Measurements from ENCODE around the gene INSYN2B. TPM values are rescaled to one million over a fixed set of nuclear protein-coding genes. Genes with fewer than 3 reads are reported as not detected.

The INSYN2B gene
- total and polyA plus RNA-seq, 2 experiments from 2014 or later = 10.1 to 43.2 TPM

DNA sequence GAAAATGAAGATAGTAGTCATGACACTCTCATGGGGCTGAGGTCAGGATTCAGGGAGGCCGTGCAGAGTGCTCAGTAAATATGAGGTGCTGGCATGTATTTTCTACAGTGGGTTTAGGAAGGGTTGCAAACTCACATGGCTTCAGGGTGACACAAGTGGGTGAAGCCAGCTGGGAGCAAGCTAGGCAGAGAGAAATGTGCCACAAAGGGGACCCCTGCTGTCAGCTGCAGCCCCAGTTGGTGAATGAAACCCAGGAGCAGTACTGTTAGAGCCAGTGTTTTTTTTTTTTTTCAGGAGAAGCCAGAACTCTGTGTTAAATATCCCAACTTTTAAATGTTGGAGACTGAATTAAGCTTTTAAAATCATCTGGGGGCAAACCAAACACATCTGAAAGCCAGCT lies 75.3 kb downstream of the INSYN2B start:
- Histone ChIP-seq H3K9me2 (ENCODE audit: insufficient read depth) (no peaks in the 10 kb centered on the region), H3K9ac (no peak overlapping the region), H4K20me1 (ENCODE audit: insufficient read depth) (no peaks in the 10 kb centered on the region), H3K4me3 (no peak overlapping the region), H3K9me3 (ENCODE audit: low read depth) (no peaks in the 10 kb centered on the region), H3K4me2 (ENCODE audit: unreplicated experiment) (no peak overlapping the region), H3K27ac (no peak overlapping the region), H3K36me3 (ENCODE audit: low read depth) (no peaks in the 10 kb centered on the region), H3K79me2 (ENCODE audit: insufficient read depth) (peaks cover 89% of the 10 kb centered on the region), H3K4me1 (ENCODE audit: insufficient read depth) (peaks cover 9% of the 10 kb centered on the region), H2AFZ (no peak overlapping the region), H3F3A (ENCODE audit: insufficient read depth) (peaks cover 35% of the 10 kb centered on the region), H3K27me3 (replicated peaks; ENCODE audit: insufficient read depth) (no peaks in the 10 kb centered on the region)
- in situ Hi-C loops (cut with MboI) = no loop called here
- no peak for TF ChIP-seq EZH2phosphoT487 (IDR thresholded peaks at IDR 0.05; ENCODE audit: insufficient read depth, low read depth)
- TF ChIP-seq EZH2 (IDR thresholded peaks at IDR 0.05; ENCODE audit: insufficient read depth, poor library complexity, severe bottlenecking) = no peak
- no peak for DNase-seq
- WGBS, 2 experiments (ENCODE audit: low coverage in 1 of 2, low lambda C conversion rate in 2 of 2, missing lambda C conversion rate in 2 of 2) = 75 to 87% methylated on average over 1 of the region's 1 CpG

GRCh38 chr5:169904508-169904907 lies 75.8 kb downstream of the INSYN2B start:
- no peaks in the 10 kb centered on the region for H3K9me2 ChIP-seq (ENCODE audit: insufficient read depth)
- WGBS, 2 experiments (ENCODE audit: low coverage in 1 of 2, low lambda C conversion rate in 2 of 2, missing lambda C conversion rate in 2 of 2) = 78 to 82% methylated on average over 5 of the region's 5 CpGs
- H4K20me1 ChIP-seq (ENCODE audit: insufficient read depth) = no peaks in the 10 kb centered on the region
- H3K4me2 ChIP-seq (ENCODE audit: unreplicated experiment) = no peak overlapping the region
- no peaks in the 10 kb centered on the region for H3K36me3 ChIP-seq (ENCODE audit: low read depth)
- H3K9ac ChIP-seq = no peak overlapping the region
- in situ Hi-C loops (cut with MboI) = no loop called here
- H3K9me3 ChIP-seq (ENCODE audit: low read depth) = no peaks in the 10 kb centered on the region
- H3K27me3 ChIP-seq (replicated peaks; ENCODE audit: insufficient read depth) = no peaks in the 10 kb centered on the region
- H2AFZ ChIP-seq = no peak overlapping the region
- TF ChIP-seq EZH2 (IDR thresholded peaks at IDR 0.05; ENCODE audit: insufficient read depth, poor library complexity, severe bottlenecking) = no peak
- no peak for TF ChIP-seq EZH2phosphoT487 (IDR thresholded peaks at IDR 0.05; ENCODE audit: insufficient read depth, low read depth)
- H3K27ac ChIP-seq = no peak overlapping the region
- H3K79me2 ChIP-seq (ENCODE audit: insufficient read depth) = peaks cover 89% of the 10 kb centered on the region
- H3K4me3 ChIP-seq = no peak overlapping the region
- H3K4me1 ChIP-seq (ENCODE audit: insufficient read depth) = peaks cover 9% of the 10 kb centered on the region
- H3F3A ChIP-seq (ENCODE audit: insufficient read depth) = peaks cover 30% of the 10 kb centered on the region
- no peak for DNase-seq

GRCh38 chr5:169904059-169904458 lies 76.2 kb downstream of the INSYN2B start:
- Histone ChIP-seq H3K4me3 (no peak overlapping the region), H3K9ac (no peak overlapping the region), H3F3A (ENCODE audit: insufficient read depth) (peaks cover 28% of the 10 kb centered on the region), H4K20me1 (ENCODE audit: insufficient read depth) (no peaks in the 10 kb centered on the region), H3K4me2 (ENCODE audit: unreplicated experiment) (no peak overlapping the region), H3K4me1 (ENCODE audit: insufficient read depth) (peaks cover 9% of the 10 kb centered on the region), H3K36me3 (ENCODE audit: low read depth) (no peaks in the 10 kb centered on the region), H3K27me3 (replicated peaks; ENCODE audit: insufficient read depth) (no peaks in the 10 kb centered on the region), H3K9me2 (ENCODE audit: insufficient read depth) (no peaks in the 10 kb centered on the region), H3K27ac (no peak overlapping the region), H3K9me3 (ENCODE audit: low read depth) (no peaks in the 10 kb centered on the region), H3K79me2 (ENCODE audit: insufficient read depth) (peaks cover 89% of the 10 kb centered on the region), H2AFZ (no peak overlapping the region)
- peak; percentile 59 for DNase-seq
- in situ Hi-C loops (cut with MboI) = no loop called here
- WGBS, 2 experiments (ENCODE audit: low coverage in 1 of 2, low lambda C conversion rate in 2 of 2, missing lambda C conversion rate in 2 of 2) = 99 to 100% methylated on average over 2 of the region's 2 CpGs
- TF ChIP-seq EZH2phosphoT487 (IDR thresholded peaks at IDR 0.05; ENCODE audit: insufficient read depth, low read depth) (no peak), EZH2 (IDR thresholded peaks at IDR 0.05; ENCODE audit: insufficient read depth, poor library complexity, severe bottlenecking) (no peak)

- Histone ChIP-seq H3K4me3 (no peak overlapping the region), H3K27ac (no peak overlapping the region), H3K36me3 (ENCODE audit: low read depth) (no peaks in the 10 kb centered on the region), H3K4me1 (ENCODE audit: insufficient read depth) (peaks cover 8% of the 10 kb centered on the region), H3K9ac (no peak overlapping the region), H3F3A (ENCODE audit: insufficient read depth) (peaks cover 13% of the 10 kb centered on the region), H3K9me2 (ENCODE audit: insufficient read depth) (no peaks in the 10 kb centered on the region), H3K4me2 (ENCODE audit: unreplicated experiment) (no peak overlapping the region), H2AFZ (no peak overlapping the region), H3K79me2 (ENCODE audit: insufficient read depth) (peaks cover 93% of the 10 kb centered on the region), H3K27me3 (replicated peaks; ENCODE audit: insufficient read depth) (no peaks in the 10 kb centered on the region), H3K9me3 (ENCODE audit: low read depth) (no peaks in the 10 kb centered on the region), H4K20me1 (ENCODE audit: insufficient read depth) (no peaks in the 10 kb centered on the region)
- in situ Hi-C loops (cut with MboI) = no loop called here
- TF ChIP-seq EZH2phosphoT487 (IDR thresholded peaks at IDR 0.05; ENCODE audit: insufficient read depth, low read depth) (no peak), EZH2 (IDR thresholded peaks at IDR 0.05; ENCODE audit: insufficient read depth, poor library complexity, severe bottlenecking) (no peak)
- no peak for DNase-seq
- WGBS, 2 experiments (ENCODE audit: low coverage in 1 of 2, low lambda C conversion rate in 2 of 2, missing lambda C conversion rate in 2 of 2) = 81 to 88% methylated on average over 2 of the region's 2 CpGs
Observed at GRCh38 chr5:169901896-169902295, 78.4 kb downstream of the INSYN2B start.

- Histone ChIP-seq H3K4me2 (ENCODE audit: unreplicated experiment) (no peak overlapping the region), H3K79me2 (ENCODE audit: insufficient read depth) (peaks cover 98% of the 10 kb centered on the region), H3K9ac (no peak overlapping the region), H4K20me1 (ENCODE audit: insufficient read depth) (no peaks in the 10 kb centered on the region), H3F3A (ENCODE audit: insufficient read depth) (peaks cover 33% of the 10 kb centered on the region), H2AFZ (no peak overlapping the region), H3K9me3 (ENCODE audit: low read depth) (no peaks in the 10 kb centered on the region), H3K27me3 (replicated peaks; ENCODE audit: insufficient read depth) (no peaks in the 10 kb centered on the region), H3K27ac (no peak overlapping the region), H3K9me2 (ENCODE audit: insufficient read depth) (no peaks in the 10 kb centered on the region), H3K4me1 (ENCODE audit: insufficient read depth) (peaks cover 31% of the 10 kb centered on the region), H3K36me3 (ENCODE audit: low read depth) (no peaks in the 10 kb centered on the region), H3K4me3 (no peak overlapping the region)
- no peak for DNase-seq
- 98 to 100% methylated on average over 4 of the region's 4 CpGs for WGBS, 2 experiments (ENCODE audit: low coverage in 1 of 2, low lambda C conversion rate in 2 of 2, missing lambda C conversion rate in 2 of 2)
- in situ Hi-C loops (cut with MboI) = no loop called here
- TF ChIP-seq EZH2phosphoT487 (IDR thresholded peaks at IDR 0.05; ENCODE audit: insufficient read depth, low read depth) (no peak), EZH2 (IDR thresholded peaks at IDR 0.05; ENCODE audit: insufficient read depth, poor library complexity, severe bottlenecking) (no peak)
Observed at GRCh38 chr5:169897481-169897880, 82.8 kb downstream of the INSYN2B start.

All from GM23248 (cell line).